H1 (cell line): ENCODE results near the gene COX7A2. TPM values are rescaled to one million over a fixed set of nuclear protein-coding genes. Genes with fewer than 3 reads are reported as not detected.

Experiments used
- CTCF ChIA-PET: fragments of 300-600 bp; sonication (Branson Sonifier 250); formaldehyde crosslinking; loops from one replicate; lab custom pipeline; 2021; ENCODE audit not compliant: partially characterized antibody; lab: Charles Lee
- POLR2A ChIA-PET: fragments of 300-600 bp; sonication (Branson Sonifier 250); formaldehyde crosslinking; loops from one replicate; lab custom pipeline; 2021; ENCODE audit warnings: inconsistent platforms; ENCODE audit not compliant: partially characterized antibody; lab: Charles Lee
- DNase-seq, 2 experiments: peaks; one replicate each; pipeline versions ENCODE4 v3.0.0 to v3.0.0-alpha.2; 2010 to 2022; ENCODE audit warnings: low spot score in 2 of 2, low read depth in 1 of 2, mixed read lengths in 1 of 2
- FAIRE-seq: peaks from 2 replicates; lab custom pipeline; 2011; peaks lifted over from hg19 to GRCh38; lab: Jason Lieb, UNC
- H2AFZ ChIP-seq: 2 replicates; pipeline ENCODE4 v1.8.1; 2012; ENCODE audit warnings: low read length, inconsistent platforms
- H2AK5ac ChIP-seq: 2 replicates; pipeline ENCODE4 v1.6.1; 2013; ENCODE audit warnings: low read depth, low read length
- H2BK120ac ChIP-seq: replicated peaks from 2 replicates; pipeline ENCODE3; 2013; ENCODE audit warnings: low read depth, low read length, inconsistent platforms
- H2BK12ac ChIP-seq: 2 replicates; pipeline ENCODE4 v1.6.1; 2013; ENCODE audit warnings: low read depth, low read length
- H2BK15ac ChIP-seq: 2 replicates; pipeline ENCODE4 v1.6.1; 2013; ENCODE audit warnings: low read length
- H2BK20ac ChIP-seq: 2 replicates; pipeline ENCODE4 v1.6.1; 2013; ENCODE audit warnings: low read length
- H2BK5ac ChIP-seq: 2 replicates; pipeline ENCODE4 v1.6.1; 2013; ENCODE audit warnings: low read depth, low read length
- H3K14ac ChIP-seq: 2 replicates; pipeline ENCODE4 v1.6.1; 2013; ENCODE audit warnings: inconsistent platforms; ENCODE audit not compliant: insufficient read length
- H3K18ac ChIP-seq: 2 replicates; pipeline ENCODE4 v1.6.1; 2013; ENCODE audit warnings: low read length; ENCODE audit errors: extremely low read depth
- H3K23ac ChIP-seq: 2 replicates; pipeline ENCODE4 v1.6.1; 2013; ENCODE audit warnings: inconsistent platforms; ENCODE audit not compliant: insufficient read length
- H3K23me2 ChIP-seq: 2 replicates; pipeline ENCODE4 v1.6.1; 2013; ENCODE audit warnings: low read depth, low read length
- H3K27ac ChIP-seq: 2 replicates; pipeline ENCODE4 v1.6.1; 2011; ENCODE audit warnings: low read depth, low read length, inconsistent platforms
- H3K27me3 ChIP-seq, 4 experiments: replicated peaks in 1 of 4; 1 replicate in 1 of 4; 2 replicates in 3 of 4; pipeline versions ENCODE4 v1.6.1 to v1.8.1; 2011 to 2013; ENCODE audit warnings: low read length in 3 of 4, mild to moderate bottlenecking in 3 of 4, inconsistent platforms in 2 of 4, mixed read lengths in 2 of 4, moderate library complexity in 1 of 4; ENCODE audit not compliant: control insufficient read depth in 3 of 4, insufficient read depth in 3 of 4; ENCODE audit errors: extremely low read depth in 1 of 4
- H3K36me3 ChIP-seq, 4 experiments: 2 replicates each; pipeline versions ENCODE4 v1.6.1 to v1.8.1; 2011 to 2013; ENCODE audit warnings: mild to moderate bottlenecking in 4 of 4, low read length in 3 of 4, moderate library complexity in 2 of 4, control low read depth in 1 of 4, inconsistent platforms in 1 of 4; ENCODE audit not compliant: insufficient read depth in 4 of 4, control insufficient read depth in 2 of 4
- H3K4ac ChIP-seq: replicated peaks from 2 replicates; pipeline ENCODE3; 2013; ENCODE audit warnings: low read length, low read depth, mixed read lengths, inconsistent platforms; ENCODE audit not compliant: insufficient read length
- H3K4me1 ChIP-seq, 4 experiments: replicated peaks in 1 of 4; 1 replicate in 1 of 4; 2 replicates in 3 of 4; pipeline versions ENCODE4 v1.6.1 to v1.8.1; 2011 to 2013; ENCODE audit warnings: low read length in 3 of 4, inconsistent platforms in 2 of 4, mixed read lengths in 1 of 4; ENCODE audit not compliant: insufficient read depth in 4 of 4, control insufficient read depth in 3 of 4
- H3K4me2 ChIP-seq, 2 experiments: 2 replicates each; pipeline versions ENCODE4 v1.6.1 to v1.8.1; 2011 to 2013; ENCODE audit warnings: low read depth in 2 of 2, low read length in 2 of 2, control low read depth in 1 of 2, inconsistent platforms in 1 of 2, mild to moderate bottlenecking in 1 of 2; ENCODE audit not compliant: insufficient read depth in 1 of 2
- H3K4me3 ChIP-seq, 4 experiments: fragments of 200-600, 300-600 bp in 1 of 4; sonication (generic), shearing (Covaris generic), sonication (Bioruptor Twin) in 1 of 4; 2 replicates each; pipeline versions ENCODE4 v1.5.1 to v1.8.1; 2011 to 2016; ENCODE audit warnings: low read length in 4 of 4, low read depth in 3 of 4, control low read depth in 2 of 4, inconsistent platforms in 2 of 4, mild to moderate bottlenecking in 2 of 4, mixed read lengths in 1 of 4, moderate library complexity in 1 of 4; ENCODE audit not compliant: insufficient read depth in 2 of 4; ENCODE audit errors: extremely low read depth in 1 of 4
- H3K56ac ChIP-seq: replicated peaks from 2 replicates; pipeline ENCODE3; 2013; ENCODE audit warnings: low read depth, mild to moderate bottlenecking, mixed read lengths, low read length, inconsistent platforms; ENCODE audit not compliant: insufficient read length
- H3K79me1 ChIP-seq: 2 replicates; pipeline ENCODE4 v1.6.1; 2013; ENCODE audit warnings: low read depth, low read length, control low read depth
- H3K79me2 ChIP-seq, 2 experiments: 2 replicates each; pipeline versions ENCODE4 v1.6.1 to v1.8.1; 2012 to 2013; ENCODE audit warnings: low read length in 2 of 2, mild to moderate bottlenecking in 2 of 2, inconsistent platforms in 1 of 2; ENCODE audit not compliant: insufficient read depth in 2 of 2, control insufficient read depth in 1 of 2
- H3K9ac ChIP-seq, 4 experiments: replicated peaks in 1 of 4; 1 replicate in 1 of 4; 2 replicates in 3 of 4; pipeline versions ENCODE4 v1.6.1 to v1.8.1; 2011 to 2013; ENCODE audit warnings: low read depth in 3 of 4, low read length in 3 of 4, control low read depth in 2 of 4, mild to moderate bottlenecking in 2 of 4, moderate library complexity in 2 of 4, inconsistent platforms in 1 of 4; ENCODE audit errors: extremely low read depth in 1 of 4
- H3K9me3 ChIP-seq, 2 experiments: 2 replicates each; pipeline versions ENCODE4 v1.6.1 to v1.8.1; 2012 to 2013; ENCODE audit warnings: mild to moderate bottlenecking in 2 of 2, moderate library complexity in 2 of 2, control low read depth in 1 of 2, inconsistent platforms in 1 of 2, low read depth in 1 of 2, low read length in 1 of 2, mixed read lengths in 1 of 2; ENCODE audit not compliant: insufficient read depth in 2 of 2
- H4K20me1 ChIP-seq, 2 experiments: replicated peaks in 1 of 2; 2 replicates each; pipeline versions ENCODE3 to v1.8.1; 2011 to 2013; ENCODE audit warnings: inconsistent platforms in 2 of 2, low read length in 2 of 2, mild to moderate bottlenecking in 1 of 2; ENCODE audit not compliant: insufficient read depth in 2 of 2, control insufficient read depth in 1 of 2
- H4K5ac ChIP-seq: 2 replicates; pipeline ENCODE4 v1.6.1; 2013; ENCODE audit warnings: low read length, low read depth, mixed read lengths, inconsistent platforms; ENCODE audit not compliant: insufficient read length
- H4K8ac ChIP-seq: 2 replicates; pipeline ENCODE4 v1.8.0; 2013; ENCODE audit warnings: mild to moderate bottlenecking, moderate library complexity, low read length, inconsistent platforms; ENCODE audit not compliant: insufficient read depth; ENCODE audit errors: extremely low read depth
- H4K91ac ChIP-seq: replicated peaks from 2 replicates; pipeline ENCODE3; 2013; ENCODE audit warnings: low read length, mixed read lengths, inconsistent platforms; ENCODE audit not compliant: insufficient read length
- ASH2L ChIP-seq: fragments of 200-600, 300-600 bp; sonication (generic); IDR thresholded peaks from one replicate; pipeline ENCODE4 v1.7.1; 2017; ENCODE audit warnings: low read length
- YY1 ChIP-seq: IDR thresholded peaks from 2 replicates; pipeline ENCODE4 v1.6.1; 2011; ENCODE audit warnings: low read depth, mild to moderate bottlenecking, low read length
- WGBS, 2 experiments: shearing (Covaris generic) in 1 of 2; methylation state at CpG; one replicate each; pipeline versions ENCODE4 v1.1.6 to v1.1.7; 2013 to 2015; ENCODE audit warnings: low lambda C conversion rate in 2 of 2, mixed read lengths in 2 of 2, inconsistent platforms in 1 of 2, low coverage in 1 of 2, missing lambda C conversion rate in 1 of 2; ENCODE audit not compliant: insufficient replicate concordance in 2 of 2, insufficient coverage in 1 of 2, insufficient read length in 1 of 2; ENCODE audit errors: extremely low coverage in 1 of 2, missing lambda C conversion rate in 1 of 2; 5-methylcytosine and 5-hydroxymethylcytosine counted together
- polyA plus RNA-seq, 7 experiments: library from polyadenylated mRNA; depleted of rRNA in 3 of 7; stranded (reverse) in 5 of 7; unstranded in 2 of 7; fragments of >200 nt in 5 of 7; fragments of 200-250 nt in 2 of 7; gene quantifications; 1 replicate in 5 of 7; 2 replicates in 1 of 7; 4 replicates in 1 of 7; pipeline versions ENCODE4 v1.2.1 to v1.2.3, GENCODE V29; 2011 to 2013; ENCODE audit warnings: missing spikeins in 2 of 7, mixed read lengths in 2 of 7
- total RNA-seq: library from RNA; stranded (reverse); fragmentation: NEBNext Ultra II Directional; extraction: Animal tissue kit (Norgen Biotek cat#: 25700); gene quantifications from 2 replicates; pipeline ENCODE4 v1.2.1, GENCODE V29; 2021

Gene COX7A2
- total and polyA plus RNA-seq, 2 of the 8 experiments (the other 6 are each of a cell fraction or from before 2014, with no cell fraction given) = 262 to 468 TPM

DNA sequence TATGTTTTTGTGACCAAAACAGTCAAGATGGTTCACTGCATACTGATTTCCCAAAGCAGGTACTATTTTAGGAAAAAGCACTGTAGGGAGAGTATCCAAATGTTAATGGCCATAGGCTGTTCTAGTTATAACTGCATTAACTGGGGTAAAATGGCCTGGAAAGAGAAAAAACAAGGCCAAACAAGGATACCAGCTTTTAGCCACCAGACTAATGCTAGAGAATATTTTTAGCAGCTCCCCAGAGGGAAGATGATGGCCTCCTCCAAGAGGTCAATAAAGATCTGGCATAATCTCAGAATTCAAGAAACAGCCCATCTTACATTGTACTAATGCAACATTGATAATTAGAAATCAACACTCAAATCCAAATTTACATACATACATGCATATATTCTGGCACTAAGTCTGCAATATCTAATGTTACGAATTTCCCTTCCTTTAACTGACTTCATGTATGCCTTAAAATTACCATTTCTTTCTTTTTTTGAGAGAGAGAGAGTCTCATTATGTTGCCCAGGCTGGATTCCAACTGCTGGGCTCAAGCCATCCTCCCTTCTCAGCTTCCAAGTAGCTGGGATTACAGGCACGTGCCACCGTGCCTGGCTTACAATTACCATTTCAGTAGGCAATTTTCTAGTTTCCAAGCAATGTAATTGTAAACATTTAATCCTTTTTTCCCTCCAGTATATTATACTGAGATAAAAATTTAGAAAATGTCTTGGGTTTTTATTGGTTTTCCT is 9.3 kb downstream of the COX7A2 start:
- Histone ChIP-seq H2BK20ac (no peak overlapping the region), H2AFZ (no peak overlapping the region), H4K91ac (no peak overlapping the region), H2BK5ac (no peak overlapping the region), H4K8ac (no peak overlapping the region), H2BK15ac (no peak overlapping the region), H2BK12ac (no peak overlapping the region), H3K23ac (no peak overlapping the region), H3K4me3 (no peak overlapping the region), H3K79me2 (no peaks in the 10 kb centered on the region), H3K27ac (no peak overlapping the region), H3K4me1 (peaks cover 0 to 9% (median 6%) of the 10 kb centered on the region in 4 experiments; a peak in 3 of 7 replicates), H3K23me2 (no peaks in the 10 kb centered on the region), H4K20me1 (no peaks in the 10 kb centered on the region), H3K56ac (no peak overlapping the region), H3K18ac (no peak overlapping the region), H3K9ac (no peak overlapping the region), H4K5ac (no peak overlapping the region), H3K79me1 (no peaks in the 10 kb centered on the region), H3K27me3 (peaks cover 0 to 1% (median 0%) of the 10 kb centered on the region in 4 experiments; a peak in 1 of 7 replicates), H3K14ac (no peak overlapping the region), H3K36me3 (peaks cover 3 to 23% (median 14%) of the 10 kb centered on the region in 4 experiments; a peak in 7 of 8 replicates), H2AK5ac (no peak overlapping the region), H3K4me2 (no peak overlapping the region), H2BK120ac (no peak overlapping the region), H3K9me3 (no peaks in the 10 kb centered on the region), H3K4ac (no peak overlapping the region)
- WGBS, 2 experiments = 69% methylated on average over 3 of the region's 3 CpGs; no CpG with 5 or more reads in 1 of the 2 experiments
- POLR2A ChIA-PET = interaction anchor here (1.2 to 4.6 kb wide), 4 partner anchors 10 to 294 kb away, joined by 3 to 35 read pairs (median 4); partner anchors contain the start of gene COX7A2
- no peak for DNase-seq
- FAIRE-seq = no peak
- CTCF ChIA-PET = interaction anchor here (0.7 to 1.5 kb wide), 8 partner anchors 11 to 307 kb away, joined by 3 read pairs; no protein-coding TSS in a partner anchor
- TF ChIP-seq ASH2L = no peak
- TF ChIP-seq YY1 = no peak
